Measurements from ENCODE around the gene SIGLEC1. TPM values are rescaled to one million over a fixed set of nuclear protein-coding genes. Genes with fewer than 3 reads are reported as not detected.

Gene SIGLEC1
- total and polyA plus RNA-seq, 7 experiments from 2014 or later = 0.34 to 2.1 (median 1.1) TPM; not detected in 3

- H3K27me3 Mint-ChIP-seq = peaks cover 0 to 13% (median 7%) of the 10 kb centered on the region in 5 donors
- POLR2A ChIA-PET = interaction anchor here (0.9 kb wide), 1 partner anchor 107 kb away, joined by 3 read pairs; no protein-coding TSS in a partner anchor
- no peak for ATAC-seq
Observed at GRCh38 chr20:3748073-3748472, 35.7 kb upstream of the SIGLEC1 start.

DNA sequence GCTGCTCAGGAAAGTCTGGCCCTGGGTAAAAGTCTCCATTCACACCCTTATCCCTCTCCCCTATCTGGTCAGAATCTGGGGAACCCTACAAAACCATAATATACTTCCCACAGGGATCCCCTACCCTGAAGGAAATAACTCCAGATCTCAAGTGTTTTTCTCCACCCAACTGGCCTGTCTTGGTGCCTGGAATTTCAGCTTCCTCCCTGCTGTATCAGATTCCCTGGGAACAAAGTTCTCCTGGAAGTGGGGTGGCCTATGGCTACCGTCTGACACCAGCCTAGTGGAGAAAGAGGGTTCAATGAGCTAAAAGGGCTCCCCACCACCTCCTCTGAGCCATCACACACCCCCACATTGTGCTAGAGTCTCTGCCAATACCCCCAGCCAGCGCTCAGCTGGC lies 35.1 kb upstream of the SIGLEC1 start:
- H3K9me3 ChIP-seq (ENCODE audit: control insufficient read depth in 2 of 3, low read length in 3 of 3) = no peaks in the 10 kb centered on the region

More at GRCh38 chr20:3748073-3748472, 35.7 kb upstream of the SIGLEC1 start:
- Histone ChIP-seq H3K9me3 (ENCODE audit: control insufficient read depth in 2 of 3, low read length in 3 of 3) (no peaks in the 10 kb centered on the region), H3K4me1 (ENCODE audit: control insufficient read depth in 2 of 2, insufficient read depth in 2 of 2, low read length in 2 of 2) (peaks cover 8 to 10% of the 10 kb centered on the region in 2 donors), H3K36me3 (ENCODE audit: control insufficient read depth in 2 of 3, insufficient read depth in 3 of 3, low read length in 3 of 3) (no peaks in the 10 kb centered on the region), H3K27me3 (ENCODE audit: control insufficient read depth in 2 of 2, insufficient read depth in 2 of 2, low read length in 2 of 2) (no peaks in the 10 kb centered on the region), H3K4me3 (ENCODE audit: low read length) (no peak overlapping the region), H3K27ac (ENCODE audit: low read depth, low read length) (no peak overlapping the region)
- Mint-ChIP-seq H3K4me1 (peaks cover 0 to 25% (median 14%) of the 10 kb centered on the region in 7 donors), H3K4me3 (no peak overlapping the region), H3K36me3 (peaks cover 0 to 4% (median 0%) of the 10 kb centered on the region in 5 donors), H3K9me3 (no peaks in the 10 kb centered on the region), H3K27ac (no peak overlapping the region)
- CTCF ChIA-PET = no interaction called here
- no peak for DNase-seq
- intact Hi-C loops (cut with micrococcal nuclease) = no loop called here

GRCh38 chr20:3745686-3746173 lies 33.3 kb upstream of the SIGLEC1 start:
- Histone ChIP-seq H3K4me1 (ENCODE audit: control insufficient read depth in 2 of 2, insufficient read depth in 2 of 2, low read length in 2 of 2) (peaks cover 3 to 10% of the 10 kb centered on the region in 2 donors), H3K27me3 (ENCODE audit: control insufficient read depth in 2 of 2, insufficient read depth in 2 of 2, low read length in 2 of 2) (no peaks in the 10 kb centered on the region), H3K27ac (ENCODE audit: low read depth, low read length) (no peak overlapping the region), H3K4me3 (ENCODE audit: low read length) (no peak overlapping the region), H3K36me3 (ENCODE audit: control insufficient read depth in 2 of 3, insufficient read depth in 3 of 3, low read length in 3 of 3) (no peaks in the 10 kb centered on the region), H3K9me3 (ENCODE audit: control insufficient read depth in 2 of 3, low read length in 3 of 3) (no peaks in the 10 kb centered on the region)
- ChIA-PET POLR2A (interaction anchor here (1.1 kb wide), 1 partner anchor 22 kb away, joined by 3 read pairs; the partner anchor contains the start of gene ADISSP), CTCF (no interaction called here)
- peaks cover 0 to under 1% (median 0%) of the 10 kb centered on the region in 5 donors for H3K36me3 Mint-ChIP-seq
- H3K27ac Mint-ChIP-seq = peak overlapping the region in 1 of 9 donors; percentile 10
- intact Hi-C loops (cut with micrococcal nuclease) = no loop called here
- H3K9me3 Mint-ChIP-seq = no peaks in the 10 kb centered on the region
- H3K27me3 Mint-ChIP-seq = peaks cover 0 to 13% (median 7%) of the 10 kb centered on the region in 5 donors
- H3K4me3 Mint-ChIP-seq = peak overlapping the region in 3 of 10 donors; percentile 36 to 67 (median 59)
- H3K4me1 Mint-ChIP-seq = peaks cover 0 to 16% (median 12%) of the 10 kb centered on the region in 7 donors
- ATAC-seq (no peak), DNase-seq (no peak)

More for the DNA sequence above, 35.1 kb upstream of the SIGLEC1 start:
- ATAC-seq = no peak
- intact Hi-C loops (cut with micrococcal nuclease) = no loop called here
- Mint-ChIP-seq H3K27me3 (peaks cover 0 to 13% (median 7%) of the 10 kb centered on the region in 5 donors), H3K9me3 (no peaks in the 10 kb centered on the region), H3K27ac (no peak overlapping the region), H3K4me3 (no peak overlapping the region), H3K4me1 (peaks cover 0 to 19% (median 14%) of the 10 kb centered on the region in 7 donors), H3K36me3 (peaks cover 0 to 4% (median 0%) of the 10 kb centered on the region in 5 donors)
- ChIA-PET POLR2A (interaction anchor here (0.5 kb wide), 1 partner anchor 130 kb away, joined by 3 read pairs; no protein-coding TSS in a partner anchor), CTCF (no interaction called here)
- Histone ChIP-seq H3K27ac (ENCODE audit: low read depth, low read length) (no peak overlapping the region), H3K4me1 (ENCODE audit: control insufficient read depth in 2 of 2, insufficient read depth in 2 of 2, low read length in 2 of 2) (peaks cover 4 to 10% of the 10 kb centered on the region in 2 donors), H3K27me3 (ENCODE audit: control insufficient read depth in 2 of 2, insufficient read depth in 2 of 2, low read length in 2 of 2) (no peaks in the 10 kb centered on the region), H3K36me3 (ENCODE audit: control insufficient read depth in 2 of 3, insufficient read depth in 3 of 3, low read length in 3 of 3) (no peaks in the 10 kb centered on the region), H3K4me3 (ENCODE audit: low read length) (no peak overlapping the region)
- no peak for DNase-seq

DNA sequence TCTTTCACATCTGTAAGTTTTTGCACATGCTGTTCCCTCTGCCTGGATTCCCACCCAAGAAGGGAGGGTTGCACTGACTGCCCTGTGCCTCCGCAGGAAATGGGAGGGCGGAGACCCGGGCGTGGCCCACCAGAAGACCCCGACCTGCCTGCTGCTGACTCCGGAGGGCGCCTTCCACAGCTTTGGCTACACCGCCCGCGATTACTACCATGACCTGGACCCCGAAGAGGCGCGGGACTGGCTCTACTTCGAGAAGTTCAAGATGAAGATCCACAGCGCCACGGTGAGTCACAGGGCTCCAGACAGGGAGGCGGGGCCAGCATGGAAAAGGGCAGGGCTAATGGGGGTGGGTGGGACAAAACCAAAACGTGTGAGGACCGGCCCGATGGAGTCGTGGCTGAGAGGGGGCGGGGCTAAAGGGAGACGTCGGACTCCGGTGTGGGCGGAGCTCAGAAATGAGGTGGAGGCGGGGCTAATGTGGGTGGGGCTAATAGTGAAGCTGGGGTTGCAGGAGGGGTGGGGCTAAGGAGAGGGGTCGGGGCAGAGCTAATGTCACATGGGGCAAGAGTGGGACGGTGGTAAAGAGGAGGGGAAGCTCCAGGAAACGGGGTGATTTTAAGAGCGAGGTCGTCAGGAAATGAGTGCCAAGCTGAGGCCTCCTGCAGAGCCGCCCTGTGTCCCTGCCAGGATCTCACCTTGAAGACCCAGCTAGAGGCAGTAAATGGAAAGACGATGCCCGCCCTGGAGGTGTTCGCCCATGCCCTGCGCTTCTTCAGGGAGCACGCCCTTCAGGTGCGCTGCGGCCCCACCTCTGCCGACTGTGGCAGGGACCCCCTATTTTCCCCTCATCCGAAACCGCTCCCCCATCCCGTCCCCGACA lies 32.6 kb upstream of the SIGLEC1 start:
- intact Hi-C loops (cut with micrococcal nuclease) = no loop called here
- Histone ChIP-seq H3K27me3 (ENCODE audit: control insufficient read depth in 2 of 2, insufficient read depth in 2 of 2, low read length in 2 of 2) (no peaks in the 10 kb centered on the region), H3K4me3 (ENCODE audit: low read length) (peak overlapping the region; percentile 24), H3K9me3 (ENCODE audit: control insufficient read depth in 2 of 3, low read length in 3 of 3) (no peaks in the 10 kb centered on the region), H3K27ac (ENCODE audit: low read depth, low read length) (no peak overlapping the region), H3K4me1 (ENCODE audit: control insufficient read depth in 2 of 2, insufficient read depth in 2 of 2, low read length in 2 of 2) (peaks cover 3 to 10% of the 10 kb centered on the region in 2 donors), H3K36me3 (ENCODE audit: control insufficient read depth in 2 of 3, insufficient read depth in 3 of 3, low read length in 3 of 3) (no peaks in the 10 kb centered on the region)
- Mint-ChIP-seq H3K9me3 (no peaks in the 10 kb centered on the region), H3K4me1 (peaks cover 0 to 16% (median 12%) of the 10 kb centered on the region in 7 donors), H3K36me3 (no peaks in the 10 kb centered on the region), H3K27me3 (peaks cover 0 to 13% (median 7%) of the 10 kb centered on the region in 5 donors), H3K4me3 (peak overlapping the region; percentile 27 to 86 (median 70)), H3K27ac (peak overlapping the region in 2 of 9 donors; percentile 62 to 76)
- DNase-seq (peak in 8 of 9 donors; percentile 50 to 76 (median 66)), ATAC-seq (peak; percentile 85)
- POLR2A ChIA-PET = interaction anchor here (0.5 to 1.1 kb wide), 2 partner anchors 22 to 110 kb away, joined by 3 read pairs; partner anchors contain the start of gene ADISSP
- CTCF ChIA-PET = no interaction called here

DNA sequence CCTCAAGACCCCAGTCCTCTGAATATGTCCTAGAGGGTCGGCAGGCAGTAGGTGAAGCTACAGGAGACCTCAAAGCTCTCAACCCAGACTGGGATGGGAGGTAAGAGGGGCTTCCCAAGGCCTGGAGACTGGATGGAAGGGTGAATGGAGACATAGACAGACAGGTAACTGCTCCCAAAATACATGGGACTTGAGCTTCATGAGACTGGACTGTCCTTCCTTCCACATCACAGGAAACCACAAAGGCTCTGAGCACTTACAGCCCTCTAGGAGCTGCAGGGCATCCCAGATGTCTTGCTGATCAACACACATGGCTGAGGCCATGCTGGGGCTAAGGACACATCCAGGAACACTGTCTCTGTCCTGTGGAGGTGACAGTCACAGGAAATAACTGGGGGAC lies 31.6 kb upstream of the SIGLEC1 start:
- Mint-ChIP-seq H3K4me3 (peak overlapping the region in 7 of 10 donors; percentile 29 to 86 (median 59)), H3K4me1 (peaks cover 0 to 16% (median 12%) of the 10 kb centered on the region in 7 donors), H3K27me3 (peaks cover 0 to 13% (median 7%) of the 10 kb centered on the region in 5 donors), H3K9me3 (no peaks in the 10 kb centered on the region), H3K36me3 (no peaks in the 10 kb centered on the region), H3K27ac (peak overlapping the region in 1 of 9 donors; percentile 43)
- Histone ChIP-seq H3K4me3 (ENCODE audit: low read length) (no peak overlapping the region), H3K36me3 (ENCODE audit: control insufficient read depth in 2 of 3, insufficient read depth in 3 of 3, low read length in 3 of 3) (no peaks in the 10 kb centered on the region), H3K27ac (ENCODE audit: low read depth, low read length) (no peak overlapping the region), H3K4me1 (ENCODE audit: control insufficient read depth in 2 of 2, insufficient read depth in 2 of 2, low read length in 2 of 2) (peaks cover 3 to 10% of the 10 kb centered on the region in 2 donors), H3K9me3 (ENCODE audit: control insufficient read depth in 2 of 3, low read length in 3 of 3) (no peaks in the 10 kb centered on the region), H3K27me3 (ENCODE audit: control insufficient read depth in 2 of 2, insufficient read depth in 2 of 2, low read length in 2 of 2) (no peaks in the 10 kb centered on the region)
- ChIA-PET POLR2A (no interaction called here), CTCF (no interaction called here)
- DNase-seq (no peak), ATAC-seq (no peak)
- intact Hi-C loops (cut with micrococcal nuclease) = no loop called here

DNA sequence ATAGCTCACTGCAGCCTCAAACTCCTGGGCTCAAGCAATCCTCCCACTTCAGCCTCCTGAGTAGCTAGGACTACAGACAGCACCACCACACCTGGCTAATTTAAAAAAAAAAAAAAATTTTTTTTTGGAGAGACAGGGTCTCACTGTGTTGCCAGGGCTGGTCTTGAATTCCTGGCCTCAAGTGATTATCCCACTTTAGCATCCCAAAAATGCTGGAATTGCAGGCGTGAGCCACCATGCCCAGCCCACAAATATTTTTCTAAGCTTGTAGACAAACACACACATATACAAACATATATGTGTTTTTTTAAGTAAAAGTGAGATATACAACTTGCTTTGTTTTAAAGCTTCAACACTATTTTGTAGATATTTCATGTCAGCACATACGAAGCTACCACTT lies 30.9 kb upstream of the SIGLEC1 start:
- CTCF ChIA-PET = interaction anchor here (1.6 kb wide), 1 partner anchor 33 kb away, joined by 5 read pairs; no protein-coding TSS in a partner anchor
- no peak overlapping the region for H3K27ac Mint-ChIP-seq

More for the DNA sequence above, 30.9 kb upstream of the SIGLEC1 start:
- intact Hi-C loops (cut with micrococcal nuclease) = no loop called here
- POLR2A ChIA-PET = no interaction called here
- no peak overlapping the region for H3K27ac ChIP-seq (ENCODE audit: low read depth, low read length)
- H3K36me3 ChIP-seq (ENCODE audit: control insufficient read depth in 2 of 3, insufficient read depth in 3 of 3, low read length in 3 of 3) = no peaks in the 10 kb centered on the region
- H3K9me3 ChIP-seq (ENCODE audit: control insufficient read depth in 2 of 3, low read length in 3 of 3) = no peaks in the 10 kb centered on the region
- Mint-ChIP-seq H3K9me3 (no peaks in the 10 kb centered on the region), H3K4me1 (peaks cover 0 to 16% (median 12%) of the 10 kb centered on the region in 7 donors), H3K27me3 (peaks cover 0 to 13% (median 7%) of the 10 kb centered on the region in 5 donors), H3K36me3 (no peaks in the 10 kb centered on the region), H3K4me3 (no peak overlapping the region)
- peaks cover 3 to 10% of the 10 kb centered on the region in 2 donors for H3K4me1 ChIP-seq (ENCODE audit: control insufficient read depth in 2 of 2, insufficient read depth in 2 of 2, low read length in 2 of 2)
- H3K4me3 ChIP-seq (ENCODE audit: low read length) = no peak overlapping the region
- no peak for ATAC-seq
- DNase-seq = no peak
- H3K27me3 ChIP-seq (ENCODE audit: control insufficient read depth in 2 of 2, insufficient read depth in 2 of 2, low read length in 2 of 2) = no peaks in the 10 kb centered on the region
